ENCODE data around the gene MAPK1IP1L.
A peak's percentile ranks its signal among the peaks of the same experiment; 100 is the strongest.

The MAPK1IP1L gene

DNA sequence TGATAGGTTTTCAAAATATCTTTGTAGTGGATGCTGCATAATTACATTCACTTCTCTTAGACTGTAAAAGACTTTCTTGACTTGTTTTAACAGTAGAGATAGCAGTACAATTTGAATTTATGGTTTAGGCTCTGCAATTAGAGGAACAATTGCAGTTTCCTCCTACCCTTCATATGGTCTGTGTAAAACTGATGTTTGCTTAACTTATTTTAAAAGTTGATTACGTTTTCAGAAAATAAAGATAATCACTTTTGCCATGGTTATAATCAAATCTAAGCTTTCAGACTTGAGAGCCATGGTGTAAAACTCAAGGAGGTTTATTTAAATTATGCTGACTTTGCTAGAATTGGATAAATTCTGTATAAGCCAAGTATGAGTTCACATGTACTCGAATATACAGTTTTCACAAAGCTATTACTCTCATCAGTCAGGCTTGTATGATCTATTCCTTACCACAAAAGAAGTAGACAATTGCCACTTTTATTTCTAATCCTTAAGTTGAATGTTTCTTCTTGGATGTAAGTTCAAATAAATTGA, 2.5 kb upstream of the MAPK1IP1L start:
- peaks cover 11% of the 10 kb centered on the region for H3K79me2 ChIP-seq (ENCODE audit: control insufficient read depth, insufficient read depth, low read length, poor library complexity)
- no peaks in the 10 kb centered on the region for H3K27me3 ChIP-seq (ENCODE audit: insufficient read depth, low read length)
- H3K14ac ChIP-seq (ENCODE audit: low read length), result no peak overlapping the region
- peaks cover 0 to under 1% of the 10 kb centered on the region in 2 experiments for H3K36me3 ChIP-seq (ENCODE audit: control insufficient read depth in 1 of 2, insufficient read depth in 2 of 2, low read length in 2 of 2)
- H3K23ac ChIP-seq (ENCODE audit: low read length), result no peak overlapping the region
- no peak overlapping the region for H4K8ac ChIP-seq (ENCODE audit: low read depth, low read length)
- no peak overlapping the region for H2BK12ac ChIP-seq (ENCODE audit: low read length)
- no peak overlapping the region for H2AK5ac ChIP-seq (ENCODE audit: low read length)
- H3K4me1 ChIP-seq (ENCODE audit: control insufficient read depth in 1 of 2, insufficient read depth in 2 of 2, low read length in 2 of 2), result peaks cover 3 to 4% of the 10 kb centered on the region in 2 experiments
- DNase-seq, result no peak
- WGBS (ENCODE audit: extremely low coverage, insufficient coverage, insufficient read length), result no CpG with 5 or more reads among the region's 2 CpGs
- H3K4me2 ChIP-seq (ENCODE audit: low read length), result no peak overlapping the region
- H3K9ac ChIP-seq (ENCODE audit: low read length), result no peak overlapping the region
- H3K4me3 ChIP-seq (ENCODE audit: low read depth, low read length), result no peak overlapping the region
- H2BK5ac ChIP-seq (ENCODE audit: low read depth, low read length, poor library complexity), result no peak overlapping the region
- no peak overlapping the region for H2AFZ ChIP-seq (ENCODE audit: insufficient read depth, low read length, poor library complexity)
- no peak overlapping the region for H3K18ac ChIP-seq (ENCODE audit: low read length)
- no peaks in the 10 kb centered on the region for H3K9me3 ChIP-seq (ENCODE audit: insufficient read depth, low read depth, low read length)
- H4K12ac ChIP-seq (ENCODE audit: low read depth, low read length), result no peak overlapping the region
- H3K4ac ChIP-seq (ENCODE audit: low read depth, low read length), result no peak overlapping the region
- H3K27ac ChIP-seq (ENCODE audit: low read depth, low read length), result no peak overlapping the region
- peaks cover 11% of the 10 kb centered on the region for H3K79me1 ChIP-seq (ENCODE audit: low read length)
- H4K91ac ChIP-seq (ENCODE audit: low read depth, low read length), result no peak overlapping the region
- no peak overlapping the region for H2BK120ac ChIP-seq (ENCODE audit: insufficient read depth, low read length, poor library complexity)

DNA sequence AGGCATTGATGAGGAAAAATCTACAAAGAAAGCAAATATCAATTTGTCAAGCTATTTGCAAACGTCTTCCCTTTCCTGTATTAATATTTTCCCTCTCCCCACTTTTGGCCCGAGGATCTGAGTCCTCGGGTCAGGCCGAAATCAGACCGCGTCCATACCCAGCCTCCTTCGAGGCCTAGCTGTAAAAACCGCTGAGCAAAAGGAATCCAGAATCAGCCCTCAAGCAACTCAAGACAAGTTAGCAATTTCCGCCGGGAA, 353 bp upstream of the MAPK1IP1L start:
- Histone ChIP-seq H4K12ac (ENCODE audit: low read depth, low read length) (no peak overlapping the region), H3K27me3 (ENCODE audit: insufficient read depth, low read length) (no peaks in the 10 kb centered on the region), H4K8ac (ENCODE audit: low read depth, low read length) (peak overlapping the region; percentile 68), H3K27ac (ENCODE audit: low read depth, low read length) (peak overlapping the region; percentile 73), H3K9ac (ENCODE audit: low read length) (peak overlapping the region; percentile 32), H2BK120ac (ENCODE audit: insufficient read depth, low read length, poor library complexity) (no peak overlapping the region), H3K4me2 (ENCODE audit: low read length) (peak overlapping the region; percentile 70), H2BK5ac (ENCODE audit: low read depth, low read length, poor library complexity) (no peak overlapping the region), H3K79me1 (ENCODE audit: low read length) (peaks cover 11% of the 10 kb centered on the region), H3K4me1 (ENCODE audit: control insufficient read depth in 1 of 2, insufficient read depth in 2 of 2, low read length in 2 of 2) (peaks cover 3 to 4% of the 10 kb centered on the region in 2 experiments), H3K9me3 (ENCODE audit: insufficient read depth, low read depth, low read length) (no peaks in the 10 kb centered on the region), H3K4me3 (ENCODE audit: low read depth, low read length) (peak overlapping the region; percentile 34), H4K91ac (ENCODE audit: low read depth, low read length) (no peak overlapping the region), H3K36me3 (ENCODE audit: control insufficient read depth in 1 of 2, insufficient read depth in 2 of 2, low read length in 2 of 2) (peaks cover 0 to 3% of the 10 kb centered on the region in 2 experiments), H3K14ac (ENCODE audit: low read length) (no peak overlapping the region), H2BK12ac (ENCODE audit: low read length) (no peak overlapping the region), H2AK5ac (ENCODE audit: low read length) (no peak overlapping the region), H3K18ac (ENCODE audit: low read length) (no peak overlapping the region), H3K79me2 (ENCODE audit: control insufficient read depth, insufficient read depth, low read length, poor library complexity) (peaks cover 11% of the 10 kb centered on the region), H3K4ac (ENCODE audit: low read depth, low read length) (no peak overlapping the region), H2AFZ (ENCODE audit: insufficient read depth, low read length, poor library complexity) (no peak overlapping the region), H3K23ac (ENCODE audit: low read length) (no peak overlapping the region)
- no CpG with 5 or more reads among the region's 10 CpGs for WGBS (ENCODE audit: extremely low coverage, insufficient coverage, insufficient read length)
- DNase-seq, result no peak

DNA sequence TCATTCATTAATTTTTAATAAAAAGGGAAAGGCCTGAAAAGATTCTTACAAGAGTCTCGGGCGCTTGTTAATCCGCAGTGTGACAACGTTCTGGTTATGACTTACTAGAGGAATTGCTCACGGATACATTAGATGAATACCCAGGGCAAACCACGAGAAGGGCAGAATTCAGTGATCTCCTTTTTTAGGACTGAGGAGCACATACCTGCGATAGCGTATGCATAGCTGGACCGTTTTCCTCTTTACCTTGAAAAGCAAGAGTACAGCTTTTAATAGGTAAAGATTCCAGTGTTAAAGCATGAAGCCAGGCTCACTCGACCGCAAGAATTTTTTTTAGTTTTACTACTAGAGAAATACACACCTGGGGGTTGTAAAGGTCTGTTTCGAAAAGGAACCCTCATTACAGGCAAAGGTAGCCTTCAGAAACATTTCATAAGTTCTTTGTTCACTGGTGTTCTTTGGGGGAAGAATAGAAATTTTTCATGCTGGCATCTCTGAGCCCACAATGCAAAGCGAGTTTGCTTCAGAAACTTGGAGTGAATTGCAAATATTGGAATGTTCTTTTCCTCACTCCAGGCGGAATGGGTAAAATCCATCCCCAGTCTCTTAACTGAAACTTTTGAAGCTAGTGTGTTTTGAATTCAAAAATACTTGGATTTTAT, 953 bp downstream of the MAPK1IP1L start:
- H3K4me2 ChIP-seq (ENCODE audit: low read length), result peak overlapping the region; percentile 87
- no peak overlapping the region for H2AK5ac ChIP-seq (ENCODE audit: low read length)
- H4K12ac ChIP-seq (ENCODE audit: low read depth, low read length), result no peak overlapping the region
- peak overlapping the region; percentile 43 for H2BK5ac ChIP-seq (ENCODE audit: low read depth, low read length, poor library complexity)
- no peak overlapping the region for H2AFZ ChIP-seq (ENCODE audit: insufficient read depth, low read length, poor library complexity)
- peaks cover under 1 to 4% of the 10 kb centered on the region in 2 experiments for H3K36me3 ChIP-seq (ENCODE audit: control insufficient read depth in 1 of 2, insufficient read depth in 2 of 2, low read length in 2 of 2)
- no peak overlapping the region for H3K14ac ChIP-seq (ENCODE audit: low read length)
- H3K4me1 ChIP-seq (ENCODE audit: control insufficient read depth in 1 of 2, insufficient read depth in 2 of 2, low read length in 2 of 2), result peaks cover 3 to 4% of the 10 kb centered on the region in 2 experiments
- peaks cover 11% of the 10 kb centered on the region for H3K79me1 ChIP-seq (ENCODE audit: low read length)
- no peaks in the 10 kb centered on the region for H3K9me3 ChIP-seq (ENCODE audit: insufficient read depth, low read depth, low read length)
- no peaks in the 10 kb centered on the region for H3K27me3 ChIP-seq (ENCODE audit: insufficient read depth, low read length)
- no peak overlapping the region for H2BK120ac ChIP-seq (ENCODE audit: insufficient read depth, low read length, poor library complexity)
- H3K23ac ChIP-seq (ENCODE audit: low read length), result no peak overlapping the region
- no peak overlapping the region for H2BK12ac ChIP-seq (ENCODE audit: low read length)
- peak overlapping the region; percentile 96 for H3K9ac ChIP-seq (ENCODE audit: low read length)
- DNase-seq, result peak; percentile 24 to 52
- no peak overlapping the region for H4K8ac ChIP-seq (ENCODE audit: low read depth, low read length)
- H4K91ac ChIP-seq (ENCODE audit: low read depth, low read length), result peak overlapping the region; percentile 3
- peaks cover 11% of the 10 kb centered on the region for H3K79me2 ChIP-seq (ENCODE audit: control insufficient read depth, insufficient read depth, low read length, poor library complexity)
- peak overlapping the region; percentile 81 for H3K4ac ChIP-seq (ENCODE audit: low read depth, low read length)
- no CpG with 5 or more reads among the region's 14 CpGs for WGBS (ENCODE audit: extremely low coverage, insufficient coverage, insufficient read length)
- H3K18ac ChIP-seq (ENCODE audit: low read length), result no peak overlapping the region
- H3K27ac ChIP-seq (ENCODE audit: low read depth, low read length), result peak overlapping the region; percentile 86
- H3K4me3 ChIP-seq (ENCODE audit: low read depth, low read length), result peak overlapping the region; percentile 85

DNA sequence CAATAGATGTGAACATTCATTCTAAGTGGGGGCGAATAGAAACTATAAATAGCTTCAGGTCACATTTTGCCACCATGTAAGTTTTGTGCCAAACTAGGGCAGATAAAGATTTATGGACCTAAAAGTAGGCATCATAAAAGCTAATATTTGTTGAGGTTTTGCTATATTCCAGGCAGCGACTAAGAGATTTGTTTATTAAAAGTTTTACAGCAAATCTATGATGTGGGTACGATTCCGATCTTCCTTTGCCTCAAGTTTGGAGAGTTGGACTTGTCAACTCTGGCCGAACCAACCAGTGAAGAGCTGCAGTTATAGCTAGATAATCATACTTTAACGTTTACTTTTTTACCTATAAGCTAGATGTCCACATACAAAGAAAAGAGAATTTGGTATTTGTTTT, 1.6 kb downstream of the MAPK1IP1L start:
- Histone ChIP-seq H2BK12ac (ENCODE audit: low read length) (no peak overlapping the region), H3K23ac (ENCODE audit: low read length) (no peak overlapping the region), H3K27ac (ENCODE audit: low read depth, low read length) (no peak overlapping the region), H3K27me3 (ENCODE audit: insufficient read depth, low read length) (no peaks in the 10 kb centered on the region), H4K8ac (ENCODE audit: low read depth, low read length) (no peak overlapping the region), H3K14ac (ENCODE audit: low read length) (no peak overlapping the region), H4K91ac (ENCODE audit: low read depth, low read length) (no peak overlapping the region), H3K79me1 (ENCODE audit: low read length) (peaks cover 11% of the 10 kb centered on the region), H3K4me1 (ENCODE audit: control insufficient read depth in 1 of 2, insufficient read depth in 2 of 2, low read length in 2 of 2) (peaks cover 3 to 4% of the 10 kb centered on the region in 2 experiments), H3K4ac (ENCODE audit: low read depth, low read length) (peak overlapping the region; percentile 96), H3K9ac (ENCODE audit: low read length) (no peak overlapping the region), H2AFZ (ENCODE audit: insufficient read depth, low read length, poor library complexity) (no peak overlapping the region), H3K18ac (ENCODE audit: low read length) (no peak overlapping the region), H2AK5ac (ENCODE audit: low read length) (no peak overlapping the region), H3K79me2 (ENCODE audit: control insufficient read depth, insufficient read depth, low read length, poor library complexity) (peaks cover 14% of the 10 kb centered on the region), H3K9me3 (ENCODE audit: insufficient read depth, low read depth, low read length) (no peaks in the 10 kb centered on the region), H2BK5ac (ENCODE audit: low read depth, low read length, poor library complexity) (no peak overlapping the region), H2BK120ac (ENCODE audit: insufficient read depth, low read length, poor library complexity) (no peak overlapping the region), H3K36me3 (ENCODE audit: control insufficient read depth in 1 of 2, insufficient read depth in 2 of 2, low read length in 2 of 2) (peaks cover 5 to 9% of the 10 kb centered on the region in 2 experiments), H3K4me3 (ENCODE audit: low read depth, low read length) (no peak overlapping the region), H4K12ac (ENCODE audit: low read depth, low read length) (no peak overlapping the region), H3K4me2 (ENCODE audit: low read length) (peak overlapping the region; percentile 87)
- DNase-seq, result no peak
- no CpG with 5 or more reads among the region's 6 CpGs for WGBS (ENCODE audit: extremely low coverage, insufficient coverage, insufficient read length)

All from trophoblast cell (in vitro differentiated cells and primary cell).